OCI-LY1 (cell line): ENCODE measurements around the gene ROBO1.

Source experiments
- H2AFZ ChIP-seq: fragments of 200-600 bp; sonication (generic), shearing (Covaris generic); 2 replicates; pipeline ENCODE4 v1.6.0; 2014; ENCODE audit warnings: antibody characterized with exemption, mild to moderate bottlenecking, low read length
- H3F3A ChIP-seq: fragments of 200-600 bp; sonication (generic), shearing (Covaris generic); 2 replicates; pipeline ENCODE4 v1.6.0; 2014; ENCODE audit warnings: mild to moderate bottlenecking, antibody characterized with exemption, low read length, moderate library complexity; ENCODE audit not compliant: insufficient read depth
- H3K27ac ChIP-seq: fragments of 200-600 bp; sonication (generic); 2 replicates; pipeline ENCODE4 v1.5.1; 2014; ENCODE audit warnings: low read length, mixed run types, mild to moderate bottlenecking, low read depth; ENCODE audit not compliant: poor library complexity, severe bottlenecking
- H3K27me3 ChIP-seq: fragments of 200-600 bp; sonication (generic); 2 replicates; pipeline ENCODE4 v1.6.0; 2014; ENCODE audit warnings: antibody characterized with exemption, mild to moderate bottlenecking, low read length, moderate library complexity; ENCODE audit not compliant: insufficient read depth
- H3K36me3 ChIP-seq: fragments of 200-600 bp; sonication (generic); 2 replicates; pipeline ENCODE4 v1.6.1; 2014; ENCODE audit warnings: mild to moderate bottlenecking, antibody characterized with exemption, low read length, moderate library complexity, mixed read lengths; ENCODE audit not compliant: insufficient read depth
- H3K4me1 ChIP-seq: fragments of 200-600 bp; sonication (generic); 2 replicates; pipeline ENCODE4 v1.5.1; 2014; ENCODE audit warnings: mild to moderate bottlenecking, low read length, moderate library complexity; ENCODE audit not compliant: insufficient read depth, severe bottlenecking
- H3K4me2 ChIP-seq: fragments of 200-600 bp; sonication (generic), shearing (Covaris generic); 2 replicates; pipeline ENCODE4 v1.6.1; 2014; ENCODE audit warnings: low read length
- H3K4me3 ChIP-seq: fragments of 200-600 bp; sonication (generic); 2 replicates; pipeline ENCODE4 v1.5.1; 2014; ENCODE audit warnings: low read length, low read depth, mild to moderate bottlenecking, mixed read lengths; ENCODE audit not compliant: poor library complexity, severe bottlenecking
- H3K79me2 ChIP-seq: fragments of 200-600 bp; shearing (Covaris generic); 2 replicates; pipeline ENCODE4 v1.6.1; 2016; ENCODE audit warnings: mixed run types, low read length, mixed read lengths; ENCODE audit not compliant: insufficient read depth
- H3K9ac ChIP-seq: fragments of 200-600 bp; sonication (generic), shearing (Covaris generic); 2 replicates; pipeline ENCODE4 v1.6.1; 2014; ENCODE audit warnings: mild to moderate bottlenecking, low read length, mixed read lengths
- H3K9me2 ChIP-seq: fragments of 200-600 bp; sonication (generic), shearing (Covaris generic); 2 replicates; pipeline ENCODE4 v1.6.1; 2014; ENCODE audit warnings: low read depth, mild to moderate bottlenecking, low read length, mixed read lengths
- H3K9me3 ChIP-seq: fragments of 200-600 bp; shearing (Covaris generic); 2 replicates; pipeline ENCODE4 v1.6.1; 2014; ENCODE audit warnings: low read length, mixed read lengths
- H4K20me1 ChIP-seq: fragments of 200-600 bp; sonication (generic), shearing (Covaris generic); 2 replicates; pipeline ENCODE4 v1.6.0; 2016; ENCODE audit warnings: mild to moderate bottlenecking, low read length; ENCODE audit not compliant: insufficient read depth
- EZH2 ChIP-seq: fragments of 200-600 bp; sonication (generic), shearing (Covaris generic); IDR thresholded peaks from 2 replicates; pipeline ENCODE4 v1.8.0; 2017; ENCODE audit warnings: borderline replicate concordance, mixed run types, mild to moderate bottlenecking, antibody characterized with exemption, low read length, moderate library complexity, mixed read lengths
- TF ChIP-seq, protein P1 (sequence below): fragments of 200-600 bp; sonication (generic), shearing (Covaris generic); IDR thresholded peaks from 2 replicates; pipeline ENCODE4 v1.5.1; 2017; ENCODE audit warnings: mild to moderate bottlenecking, antibody characterized with exemption, low read length, moderate library complexity, mixed read lengths

The ROBO1 gene

DNA sequence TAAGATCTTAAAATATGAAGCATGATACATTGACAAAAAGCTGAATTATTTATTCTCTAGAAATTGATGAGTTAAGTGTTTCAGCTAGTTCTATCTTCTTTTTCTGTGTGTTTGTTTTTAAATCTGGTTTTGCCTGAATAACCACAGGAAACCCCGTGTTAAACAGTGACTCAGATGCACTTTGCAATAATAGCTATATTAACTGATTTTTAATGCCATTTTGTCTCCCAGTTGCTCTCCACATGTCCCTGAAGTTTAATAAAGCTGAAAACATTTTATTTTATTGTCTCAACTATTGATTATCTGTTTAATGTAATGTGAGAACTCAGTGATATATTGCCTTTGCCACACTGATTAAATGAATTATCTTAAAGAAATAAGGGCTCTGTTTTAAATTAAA is 42.8 kb upstream of the ROBO1 start:
- Histone ChIP-seq H2AFZ (no peak overlapping the region), H3K27ac (no peak overlapping the region), H3K36me3 (no peaks in the 10 kb centered on the region), H3K9me2 (no peaks in the 10 kb centered on the region), H4K20me1 (no peaks in the 10 kb centered on the region), H3K4me2 (no peak overlapping the region), H3F3A (no peaks in the 10 kb centered on the region), H3K4me1 (no peaks in the 10 kb centered on the region), H3K9me3 (no peaks in the 10 kb centered on the region), H3K27me3 (no peaks in the 10 kb centered on the region), H3K79me2 (no peaks in the 10 kb centered on the region), H3K9ac (no peak overlapping the region), H3K4me3 (no peak overlapping the region)
- no peak for TF ChIP-seq EZH2
- TF ChIP-seq, protein P1, sequence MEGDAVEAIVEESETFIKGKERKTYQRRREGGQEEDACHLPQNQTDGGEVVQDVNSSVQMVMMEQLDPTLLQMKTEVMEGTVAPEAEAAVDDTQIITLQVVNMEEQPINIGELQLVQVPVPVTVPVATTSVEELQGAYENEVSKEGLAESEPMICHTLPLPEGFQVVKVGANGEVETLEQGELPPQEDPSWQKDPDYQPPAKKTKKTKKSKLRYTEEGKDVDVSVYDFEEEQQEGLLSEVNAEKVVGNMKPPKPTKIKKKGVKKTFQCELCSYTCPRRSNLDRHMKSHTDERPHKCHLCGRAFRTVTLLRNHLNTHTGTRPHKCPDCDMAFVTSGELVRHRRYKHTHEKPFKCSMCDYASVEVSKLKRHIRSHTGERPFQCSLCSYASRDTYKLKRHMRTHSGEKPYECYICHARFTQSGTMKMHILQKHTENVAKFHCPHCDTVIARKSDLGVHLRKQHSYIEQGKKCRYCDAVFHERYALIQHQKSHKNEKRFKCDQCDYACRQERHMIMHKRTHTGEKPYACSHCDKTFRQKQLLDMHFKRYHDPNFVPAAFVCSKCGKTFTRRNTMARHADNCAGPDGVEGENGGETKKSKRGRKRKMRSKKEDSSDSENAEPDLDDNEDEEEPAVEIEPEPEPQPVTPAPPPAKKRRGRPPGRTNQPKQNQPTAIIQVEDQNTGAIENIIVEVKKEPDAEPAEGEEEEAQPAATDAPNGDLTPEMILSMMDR, result no peak

DNA sequence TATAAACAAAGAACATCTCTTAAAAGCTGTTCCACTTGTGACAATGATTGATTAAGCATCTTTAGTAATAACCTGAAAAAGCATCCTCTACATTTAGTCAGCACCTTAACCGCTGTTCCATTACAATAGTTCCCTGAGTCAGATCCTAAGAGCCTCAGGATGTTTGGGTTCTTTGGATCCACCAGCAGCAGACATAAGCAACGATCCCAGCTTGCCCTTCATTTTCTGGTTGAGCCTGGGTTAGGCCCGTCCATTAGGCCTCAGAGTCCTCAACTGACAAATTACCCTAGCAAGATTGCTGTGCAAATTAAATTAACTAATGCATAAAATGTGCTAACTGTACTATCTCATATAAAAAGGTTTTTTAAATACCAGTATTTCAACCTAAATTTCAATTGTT is 42.3 kb upstream of the ROBO1 start:
- H3K4me2 ChIP-seq, result no peak overlapping the region
- H3K79me2 ChIP-seq, result no peaks in the 10 kb centered on the region

DNA sequence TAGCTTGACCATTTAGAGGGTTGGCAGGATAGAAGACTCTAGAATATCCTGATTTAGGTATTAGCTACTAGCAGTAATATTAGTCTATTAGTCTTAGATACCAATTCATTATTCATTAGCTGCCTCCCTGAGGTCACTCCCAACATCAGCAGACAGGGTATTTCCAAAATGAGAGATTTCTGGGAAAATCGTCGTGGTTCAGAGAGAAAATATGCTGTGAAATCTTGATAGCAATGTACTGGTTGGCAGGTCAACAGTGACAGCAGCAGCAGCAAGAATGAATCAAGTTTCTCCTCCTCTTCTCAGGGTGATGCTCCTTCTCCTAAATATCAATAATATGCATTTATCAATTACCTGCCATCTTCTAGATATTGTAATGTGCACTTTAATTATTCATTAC is 41.3 kb upstream of the ROBO1 start:
- H3K36me3 ChIP-seq, result no peaks in the 10 kb centered on the region
- H3K9me2 ChIP-seq, result no peaks in the 10 kb centered on the region
- H3F3A ChIP-seq, result no peaks in the 10 kb centered on the region

More for the DNA sequence above, 42.3 kb upstream of the ROBO1 start:
- TF ChIP-seq, protein P1, result no peak
- TF ChIP-seq EZH2, result no peak
- Histone ChIP-seq H3F3A (no peaks in the 10 kb centered on the region), H3K27ac (no peak overlapping the region), H2AFZ (no peak overlapping the region), H4K20me1 (no peaks in the 10 kb centered on the region), H3K9me2 (no peaks in the 10 kb centered on the region), H3K36me3 (no peaks in the 10 kb centered on the region), H3K9ac (no peak overlapping the region), H3K27me3 (no peaks in the 10 kb centered on the region), H3K4me1 (no peaks in the 10 kb centered on the region), H3K4me3 (no peak overlapping the region), H3K9me3 (no peaks in the 10 kb centered on the region)

More for the DNA sequence above, 41.3 kb upstream of the ROBO1 start:
- TF ChIP-seq, protein P1, result no peak
- no peak for TF ChIP-seq EZH2
- Histone ChIP-seq H3K79me2 (no peaks in the 10 kb centered on the region), H3K27me3 (no peaks in the 10 kb centered on the region), H3K27ac (no peak overlapping the region), H3K4me1 (no peaks in the 10 kb centered on the region), H4K20me1 (no peaks in the 10 kb centered on the region), H2AFZ (no peak overlapping the region), H3K9ac (no peak overlapping the region), H3K4me2 (no peak overlapping the region), H3K9me3 (no peaks in the 10 kb centered on the region), H3K4me3 (no peak overlapping the region)
